GM19372 (cell line): ENCODE measurements around the gene CACNA1G.

Experiments
- ATAC-seq: cut with Tn5 transposase; IDR thresholded peaks from one replicate; pipeline ENCODE4 v1.9.1; 2021; ENCODE audit warnings: mild to moderate bottlenecking, low read depth, moderate library complexity; ENCODE audit not compliant: unreplicated experiment

CACNA1G gene

DNA sequence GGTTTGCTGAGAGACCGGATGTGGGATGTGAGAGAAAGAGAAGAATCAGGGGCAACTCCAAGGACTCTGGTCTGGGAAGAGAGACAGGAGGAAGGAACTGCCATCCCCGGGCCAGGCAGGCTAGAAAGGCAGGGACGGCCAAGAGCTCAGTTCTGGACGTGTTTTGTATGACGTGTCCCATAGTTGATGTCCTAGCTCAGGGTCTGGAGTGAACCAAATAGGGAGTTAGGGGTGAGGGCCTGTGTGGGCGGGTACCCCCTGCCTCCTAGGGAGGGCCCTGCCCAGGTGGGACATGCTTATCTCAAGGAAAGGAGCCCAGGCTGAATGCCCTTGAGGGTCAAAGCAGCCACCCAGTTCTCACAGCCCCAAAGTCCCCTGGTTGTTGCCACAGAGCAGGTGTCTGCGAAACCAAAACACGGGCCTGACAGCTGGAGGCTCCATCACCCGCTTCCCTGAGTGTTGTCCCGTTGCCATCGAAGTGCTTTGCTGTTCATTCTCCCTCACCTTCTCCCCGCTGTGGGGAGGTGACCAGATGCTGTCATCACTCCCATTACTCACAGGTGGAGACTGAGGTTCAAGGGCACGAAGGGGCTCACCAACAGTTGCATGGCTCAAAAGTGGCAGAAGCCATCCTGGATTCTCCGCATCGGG is 81.7 kb downstream of the CACNA1G start:
- no peak for ATAC-seq

DNA sequence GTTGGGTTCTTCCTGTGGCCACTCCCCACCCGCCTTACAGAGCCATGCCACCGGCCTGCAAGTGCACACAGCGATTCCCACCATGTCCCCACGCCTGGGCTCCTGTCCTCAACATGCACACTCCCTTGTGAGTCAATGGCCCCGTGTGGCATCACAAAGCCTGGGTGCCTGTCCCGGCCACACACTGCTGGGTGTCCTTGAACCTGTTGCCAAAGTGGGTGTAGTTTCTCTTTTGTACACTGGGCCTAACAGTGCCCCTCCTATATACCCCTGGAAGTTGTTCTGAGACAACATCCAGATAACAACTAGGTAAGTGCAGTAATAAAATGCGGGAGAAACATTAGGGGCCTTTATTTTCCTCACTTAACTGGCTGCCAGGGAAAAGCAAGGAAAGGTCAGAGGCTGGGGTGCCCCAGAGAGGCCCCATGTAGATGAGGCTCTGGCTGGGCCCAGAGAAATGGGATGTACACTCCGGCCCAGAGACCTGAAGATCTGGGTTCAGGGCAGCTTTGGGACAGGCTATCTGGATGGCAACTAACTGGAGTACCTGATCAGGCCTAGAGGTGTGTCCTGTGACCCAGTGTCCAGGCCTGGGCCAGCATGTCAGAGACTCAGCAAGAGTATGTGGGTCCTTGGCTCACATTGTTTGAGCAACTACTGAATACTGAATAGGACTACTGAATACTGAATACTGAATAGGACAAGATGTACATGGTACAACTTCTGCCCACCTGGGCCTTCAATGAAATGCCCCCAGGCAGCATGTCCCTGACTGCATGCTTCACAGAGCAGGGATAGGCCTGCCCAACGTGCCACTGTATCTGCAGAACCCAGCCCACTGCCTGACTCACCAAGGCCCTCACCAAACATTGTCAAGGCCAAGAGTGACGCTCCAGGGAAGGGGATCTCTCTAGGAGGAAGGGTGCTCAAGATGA is 82.5 kb downstream of the CACNA1G start:
- no peak for ATAC-seq

DNA sequence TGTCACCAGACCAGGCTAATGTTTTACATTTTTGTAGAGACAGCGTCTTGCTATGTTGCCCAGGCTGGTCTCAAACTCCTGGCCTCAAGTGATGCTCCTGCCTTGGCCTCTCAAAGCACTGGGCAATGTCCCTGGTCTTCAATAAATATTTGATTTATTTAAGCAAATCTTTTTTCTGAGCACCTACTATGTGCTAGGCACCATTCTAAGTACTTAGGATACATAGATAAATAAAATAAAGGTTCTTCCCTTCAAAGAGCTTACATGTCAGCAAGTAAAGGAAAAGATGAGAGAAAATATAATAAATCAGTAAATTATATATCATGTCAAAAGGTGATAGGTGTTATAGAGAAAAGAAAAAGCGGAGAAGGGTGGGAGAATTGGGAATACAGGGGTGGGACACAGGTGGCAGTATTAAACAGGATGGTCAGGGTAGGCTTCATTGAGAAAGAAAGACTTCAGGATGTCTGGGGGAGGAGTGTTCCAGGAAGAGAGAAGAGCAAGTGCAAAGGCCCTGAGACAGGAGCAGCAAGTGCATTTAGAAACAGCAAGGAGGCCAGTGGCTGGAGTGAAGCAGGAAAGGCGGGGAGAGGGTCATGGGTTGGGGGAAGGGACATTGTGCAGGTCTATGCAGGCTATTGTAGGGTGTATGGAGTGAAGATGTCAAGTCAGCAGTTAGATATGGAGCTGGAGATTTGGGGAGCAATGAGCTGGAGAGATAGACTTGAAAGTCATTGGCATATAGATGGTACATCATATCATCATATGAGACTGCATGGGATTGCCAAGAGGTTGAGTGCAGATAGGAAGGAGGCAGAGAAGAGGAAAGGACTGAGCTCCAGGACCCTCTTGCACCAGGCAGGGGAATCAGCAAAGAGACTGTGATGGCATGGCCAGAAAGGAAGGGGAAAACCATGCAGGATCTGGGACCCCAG is 85.5 kb downstream of the CACNA1G start:
- no peak for ATAC-seq

DNA sequence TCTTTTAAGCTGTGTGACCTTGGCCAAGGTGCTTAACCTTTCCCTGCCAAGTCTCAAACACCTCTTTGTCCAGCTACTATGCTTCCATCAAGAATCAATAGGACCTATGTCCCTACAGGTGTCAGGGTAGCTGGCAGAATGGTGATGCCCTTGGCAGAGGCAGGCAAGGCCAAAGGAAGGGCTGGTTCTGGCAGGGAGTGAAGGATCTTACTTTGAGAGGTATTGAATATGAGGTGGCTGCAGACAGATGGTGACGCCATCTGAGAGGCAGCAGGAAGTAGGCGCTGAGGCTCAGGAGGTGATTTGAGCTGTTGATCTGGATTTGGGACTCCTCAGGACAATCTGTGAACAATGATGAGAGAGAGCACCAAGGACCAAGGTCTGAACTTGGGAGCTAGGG is 86.7 kb downstream of the CACNA1G start:
- ATAC-seq = no peak

DNA sequence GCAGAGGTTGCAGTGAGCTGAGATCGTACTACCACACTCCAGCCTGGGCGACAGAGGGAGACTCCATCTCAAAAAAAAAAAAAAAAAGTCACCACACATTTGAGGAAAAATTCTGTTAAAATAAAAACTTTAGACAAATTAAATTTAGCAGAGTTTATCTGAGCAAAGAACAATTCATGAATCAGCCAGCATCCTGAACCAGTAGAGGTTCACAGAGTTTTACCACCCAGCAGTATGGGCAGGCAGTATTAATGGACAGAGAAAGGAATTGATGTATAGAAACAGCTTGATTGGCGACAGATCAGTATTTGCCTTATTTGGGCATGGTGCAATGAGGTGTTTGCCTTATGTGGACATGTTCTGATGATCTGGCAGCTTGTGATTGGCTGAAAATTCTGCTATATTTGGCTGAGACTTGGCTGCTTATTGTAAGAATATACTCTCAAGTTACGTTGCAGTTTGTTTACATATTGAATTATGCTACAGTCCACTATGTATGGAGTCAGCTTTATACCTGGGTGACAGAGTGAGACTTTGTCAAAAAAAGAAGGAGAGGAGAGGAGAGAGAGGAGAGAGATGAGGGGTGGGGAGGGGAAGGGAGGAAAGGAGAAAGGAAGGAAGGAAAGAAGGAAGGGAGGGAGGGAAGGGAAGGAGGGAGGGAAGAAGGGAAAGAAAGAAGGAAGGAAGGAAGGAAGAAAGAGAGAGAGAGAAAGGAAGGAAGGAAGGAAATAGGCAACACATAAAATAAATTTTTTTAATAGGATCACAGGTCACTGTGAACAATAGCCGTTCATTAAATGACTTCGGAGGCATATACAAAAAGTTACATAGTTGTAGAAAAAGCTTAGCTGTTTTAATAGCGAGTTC is 88.8 kb downstream of the CACNA1G start:
- ATAC-seq = no peak

DNA sequence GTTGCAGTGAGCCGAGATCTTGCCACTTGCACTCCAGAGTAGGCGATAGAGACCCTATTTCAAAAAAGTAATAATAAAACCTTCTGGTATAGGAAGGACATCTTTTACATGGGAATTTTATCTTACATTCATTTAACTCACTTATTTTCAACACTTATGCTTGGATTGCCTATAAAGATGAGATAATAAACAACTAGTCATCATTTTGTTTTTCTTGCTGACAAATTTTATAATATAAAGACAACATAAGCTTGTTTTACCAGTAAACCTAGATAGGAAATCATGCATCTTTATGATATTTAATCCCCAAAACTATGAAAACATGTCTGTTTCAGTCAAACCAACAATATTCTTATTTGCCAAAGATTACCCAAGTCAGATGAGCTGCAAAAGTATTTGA is 91.1 kb downstream of the CACNA1G start:
- ATAC-seq = no peak

DNA sequence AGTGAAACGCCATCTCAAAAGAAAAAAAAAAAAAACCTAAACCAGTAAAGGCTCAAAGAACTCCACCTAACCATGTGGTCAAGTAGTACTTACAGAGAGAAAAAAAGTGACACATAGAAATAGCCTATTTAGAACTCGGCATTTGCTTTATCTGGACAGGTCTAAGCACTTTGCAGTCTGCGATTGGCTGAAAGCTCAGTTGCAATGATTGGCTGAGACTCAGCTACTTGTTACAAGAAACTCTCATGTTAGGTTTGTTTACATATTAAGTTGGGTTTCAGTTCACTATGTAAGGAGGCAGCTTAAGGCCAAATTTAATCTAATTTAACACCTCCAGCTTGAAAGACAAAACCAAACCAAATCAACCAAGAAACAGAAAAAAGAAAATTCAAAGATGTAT is 93.2 kb downstream of the CACNA1G start:
- ATAC-seq = no peak

DNA sequence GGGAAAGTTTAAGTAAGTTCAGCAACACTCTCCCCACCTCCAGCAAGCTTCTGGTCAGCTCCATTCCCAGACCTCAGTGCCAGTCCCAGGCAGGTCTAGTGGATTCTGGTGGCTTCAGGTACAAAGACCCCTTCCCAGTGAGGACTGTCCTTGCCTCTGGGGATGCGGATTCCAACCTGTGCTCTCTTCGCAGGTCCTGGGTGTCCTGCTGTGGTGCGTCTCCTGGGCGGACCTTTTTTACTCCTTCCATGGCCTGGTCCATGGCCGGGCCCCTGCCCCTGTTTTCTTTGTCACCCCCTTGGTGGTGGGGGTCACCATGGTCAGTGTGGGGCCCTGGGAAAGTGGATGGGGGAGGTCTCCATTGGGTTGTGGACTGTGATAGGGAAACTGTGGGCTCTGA is 96.0 kb downstream of the CACNA1G start:
- no peak for ATAC-seq

DNA sequence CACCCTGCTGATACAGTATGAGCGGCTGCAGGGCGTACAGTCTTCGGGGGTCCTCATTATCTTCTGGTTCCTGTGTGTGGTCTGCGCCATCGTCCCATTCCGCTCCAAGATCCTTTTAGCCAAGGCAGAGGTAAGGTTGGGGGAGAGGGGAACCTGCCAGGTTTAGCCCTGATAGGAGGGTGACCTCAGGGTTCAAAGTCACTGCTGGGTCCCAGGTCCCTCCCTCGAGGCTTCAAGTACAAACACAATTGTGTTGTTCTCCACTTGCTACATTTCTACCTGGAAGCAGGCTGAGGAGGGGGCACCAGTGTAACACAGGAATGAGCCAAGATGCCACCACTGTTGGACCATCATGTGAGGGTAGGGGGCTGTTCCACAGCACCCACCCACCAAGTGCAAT is 96.5 kb downstream of the CACNA1G start:
- ATAC-seq = no peak

DNA sequence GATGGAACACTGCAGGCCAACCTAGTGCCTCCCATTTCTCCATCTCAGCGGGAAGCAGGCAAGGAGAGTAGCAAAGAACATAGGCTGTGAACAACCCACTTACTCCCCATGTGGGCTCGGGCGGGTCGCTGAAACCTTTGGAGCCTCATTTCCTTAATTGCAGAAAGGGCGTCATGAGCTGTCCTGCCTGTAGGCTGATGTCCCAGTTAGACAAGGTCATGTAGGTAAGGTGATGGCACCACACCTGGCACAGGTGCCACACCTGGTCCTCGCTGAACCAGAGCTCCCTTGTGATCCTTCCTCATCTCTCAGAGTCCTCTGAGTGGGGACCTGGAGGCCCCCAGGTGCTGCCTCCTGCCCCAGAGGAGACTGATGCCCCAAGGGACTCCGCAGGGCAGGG is 97.1 kb downstream of the CACNA1G start:
- no peak for ATAC-seq

DNA sequence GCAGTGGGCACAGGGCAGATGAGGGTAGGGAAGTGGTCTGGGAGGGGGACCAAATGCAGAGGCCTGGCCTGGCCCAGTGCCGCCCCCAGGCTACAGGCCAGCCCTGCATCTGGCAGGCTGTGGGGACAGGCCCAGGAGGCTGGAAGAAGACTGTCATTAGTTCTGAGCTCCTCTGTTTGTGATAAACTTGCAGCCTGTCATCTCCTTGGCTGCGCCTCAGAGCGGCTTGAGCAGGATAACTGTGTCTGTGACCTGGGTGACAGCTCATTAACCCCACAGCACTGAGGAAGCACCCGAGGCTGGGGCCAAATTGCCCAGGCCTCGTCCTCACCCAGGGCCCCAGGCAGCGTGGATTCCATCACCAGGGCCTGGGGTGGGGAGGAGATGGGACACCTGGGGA is 98.1 kb downstream of the CACNA1G start:
- no peak for ATAC-seq

DNA sequence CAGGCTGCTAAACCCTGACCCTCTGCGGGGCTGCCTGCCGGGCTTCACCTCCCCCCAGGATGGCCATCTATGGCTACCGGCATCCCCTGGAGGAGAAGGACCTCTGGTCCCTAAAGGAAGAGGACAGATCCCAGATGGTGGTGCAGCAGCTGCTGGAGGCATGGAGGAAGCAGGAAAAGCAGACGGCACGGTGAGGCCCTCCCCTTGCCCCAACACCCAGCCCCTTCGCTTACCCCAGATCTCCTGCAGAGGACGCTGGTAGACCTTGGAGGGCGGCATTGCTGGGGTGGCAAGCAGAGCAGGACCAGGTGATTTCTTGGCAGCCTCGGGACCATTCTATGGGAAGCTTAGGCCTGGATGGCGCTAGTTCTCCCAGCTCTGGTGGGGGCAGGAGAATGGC is 98.7 kb downstream of the CACNA1G start:
- ATAC-seq = no peak

DNA sequence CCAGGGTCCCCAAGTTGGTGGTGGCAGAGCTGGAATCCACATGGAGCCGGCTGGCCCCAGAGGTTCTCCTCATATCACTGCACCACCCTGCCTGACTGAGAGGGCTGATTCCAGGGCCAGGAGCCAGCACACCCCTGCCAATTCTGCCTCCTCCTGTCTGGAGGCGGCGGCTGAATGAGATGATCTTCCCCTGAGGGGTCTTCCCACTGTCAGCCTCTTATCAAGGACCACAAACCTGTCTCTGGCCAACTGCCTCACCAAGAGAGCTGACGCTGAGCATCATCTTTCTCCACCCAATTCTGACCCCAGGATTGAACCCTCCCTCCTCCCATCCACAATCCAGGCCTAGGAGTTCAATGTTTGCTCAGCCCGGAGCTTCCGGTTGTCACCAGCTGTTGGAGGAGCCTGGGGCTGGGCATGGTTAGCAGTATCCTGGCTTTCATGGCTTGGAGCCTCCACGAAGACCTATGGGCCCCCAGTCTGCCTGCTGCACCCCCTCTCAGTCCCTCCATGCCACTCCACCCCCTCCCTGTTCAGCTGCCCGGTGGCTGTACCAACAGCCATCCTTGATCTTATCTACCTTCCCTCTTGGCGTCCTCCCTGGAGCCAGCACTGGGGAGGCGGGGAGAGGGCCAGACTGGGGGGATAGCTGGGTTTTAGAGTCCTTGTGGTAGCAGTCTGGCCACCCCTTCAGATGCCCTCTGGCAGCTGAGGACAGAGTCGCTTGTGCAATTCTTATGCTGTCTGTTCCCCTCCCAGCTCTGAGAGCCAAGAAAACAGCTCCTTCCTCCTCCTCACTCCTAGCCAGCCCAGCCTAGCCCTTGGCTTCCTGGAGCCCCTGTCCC is 99.7 kb downstream of the CACNA1G start:
- no peak for ATAC-seq

DNA sequence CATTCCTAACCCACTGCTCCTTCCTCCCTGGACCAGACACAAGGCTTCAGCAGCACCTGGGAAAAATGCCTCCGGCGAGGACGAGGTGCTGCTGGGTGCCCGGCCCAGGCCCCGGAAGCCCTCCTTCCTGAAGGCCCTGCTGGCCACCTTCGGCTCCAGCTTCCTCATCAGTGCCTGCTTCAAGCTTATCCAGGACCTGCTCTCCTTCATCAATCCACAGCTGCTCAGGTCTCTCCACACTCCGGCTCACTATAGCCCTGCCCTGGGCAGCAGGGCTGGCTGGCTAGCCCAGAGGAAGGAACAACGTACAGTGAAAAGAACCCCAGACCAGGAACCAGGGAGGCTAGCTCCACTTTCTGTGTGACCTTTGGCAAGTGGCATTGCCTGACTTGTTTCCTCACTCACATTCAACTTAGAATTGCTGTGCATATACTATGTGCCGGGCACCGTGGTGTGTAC is 100.4 kb downstream of the CACNA1G start:
- no peak for ATAC-seq

DNA sequence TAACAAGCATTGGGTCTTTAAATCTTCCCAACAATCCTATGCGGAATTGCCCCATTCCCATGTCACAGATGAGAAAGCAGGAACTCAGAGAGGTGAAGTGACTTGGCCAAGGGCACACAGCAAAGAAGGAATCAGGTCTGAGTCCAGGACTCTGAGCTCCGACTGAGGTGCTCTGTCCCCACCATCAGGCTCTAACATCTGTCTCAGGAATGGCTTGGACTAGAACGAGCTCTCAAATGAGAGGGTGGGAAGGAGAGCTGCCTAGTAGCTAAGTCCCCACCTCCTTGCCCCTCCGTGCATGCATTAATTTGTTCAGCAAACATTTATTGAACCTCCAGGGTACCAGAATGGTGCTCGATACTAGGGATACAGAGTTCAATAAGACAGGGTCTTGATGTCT is 100.8 kb downstream of the CACNA1G start:
- ATAC-seq = no peak

DNA sequence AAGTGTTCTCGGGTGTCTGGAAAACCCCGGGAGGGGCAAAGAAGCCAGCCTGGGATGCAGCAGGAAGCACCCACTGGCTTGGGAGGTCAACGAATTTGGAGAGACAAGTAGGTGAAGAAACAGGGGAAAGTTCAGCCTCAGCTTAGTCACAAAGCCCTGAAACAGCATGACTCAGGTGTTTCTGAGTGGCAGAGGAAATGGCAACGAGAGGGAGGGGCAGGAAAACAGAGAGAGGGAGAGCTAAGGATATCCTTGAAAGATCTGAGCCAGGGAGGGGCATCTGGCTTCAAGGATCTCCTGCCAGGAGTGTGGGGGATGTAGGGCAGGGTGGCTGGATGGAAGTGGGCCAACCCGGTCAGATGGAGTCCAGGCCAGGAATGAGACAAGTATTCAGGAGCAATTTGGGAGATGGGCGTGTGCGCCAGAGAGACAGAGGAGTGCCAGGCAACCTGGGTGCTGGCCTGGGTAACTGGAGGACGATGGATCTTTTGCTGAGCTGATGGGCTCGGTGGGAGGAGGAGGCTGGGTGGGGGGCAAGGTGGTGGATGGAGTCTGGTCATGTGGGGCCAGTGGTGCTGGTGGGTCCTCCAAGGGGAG is 101.4 kb downstream of the CACNA1G start:
- no peak for ATAC-seq

DNA sequence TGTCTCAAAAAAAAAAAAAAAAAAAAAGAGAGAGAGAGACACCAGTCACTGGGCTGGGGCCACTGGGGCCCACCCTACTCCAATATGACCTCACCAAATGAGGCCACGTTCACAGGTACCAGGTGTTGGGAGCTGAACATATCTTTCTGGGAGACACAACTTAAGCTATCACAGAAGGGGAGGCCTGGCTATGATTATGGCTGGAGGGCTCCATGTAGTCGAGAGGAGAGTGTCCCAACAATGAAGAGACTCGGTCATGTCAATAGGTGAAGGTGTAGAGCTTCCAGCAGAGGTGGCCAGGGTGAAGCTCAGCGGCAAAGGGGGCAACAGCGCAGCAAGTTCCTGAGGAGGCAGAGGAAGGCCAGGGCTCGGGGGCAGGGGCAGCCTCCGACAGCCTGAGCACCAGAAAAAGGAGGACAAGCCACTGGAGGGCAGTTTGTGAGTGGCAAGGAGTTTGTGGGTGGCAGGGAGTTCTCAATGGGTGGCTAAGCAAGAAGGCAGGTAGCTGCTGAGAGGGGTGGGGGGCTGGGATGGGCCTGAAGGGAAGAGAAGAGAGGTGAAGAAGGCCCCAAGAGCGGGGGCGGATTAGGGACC is 102.2 kb downstream of the CACNA1G start:
- ATAC-seq = no peak

DNA sequence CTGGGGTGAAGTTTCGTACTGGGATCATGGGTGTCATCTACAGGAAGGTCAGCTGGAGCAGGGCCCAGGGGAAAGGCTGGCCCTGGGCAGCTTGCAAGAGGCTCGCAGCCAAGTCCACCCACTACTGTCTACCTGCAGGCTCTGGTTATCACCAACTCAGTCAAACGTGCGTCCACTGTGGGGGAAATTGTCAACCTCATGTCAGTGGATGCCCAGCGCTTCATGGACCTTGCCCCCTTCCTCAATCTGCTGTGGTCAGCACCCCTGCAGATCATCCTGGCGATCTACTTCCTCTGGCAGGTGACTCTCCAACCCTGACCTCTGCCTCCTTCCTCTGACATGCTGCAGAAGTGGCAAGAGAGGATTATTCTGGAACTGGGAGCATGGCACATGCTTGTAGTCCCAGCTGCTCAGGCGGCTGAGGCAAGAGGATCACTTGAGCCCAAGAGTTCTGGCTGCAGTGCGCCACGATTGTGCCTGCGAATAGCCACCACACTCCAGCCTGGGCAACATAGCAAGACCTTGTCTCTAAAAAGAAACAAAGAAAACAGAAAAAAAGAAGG is 103.4 kb downstream of the CACNA1G start:
- ATAC-seq = no peak
